Vagina (tissue), 2 donors: Measurements from ENCODE around the gene INPP5A. TPM values are rescaled to one million over a fixed set of nuclear protein-coding genes. Genes with fewer than 3 reads are reported as not detected.

Experiments
- DNase-seq, 2 donors: peaks; one replicate each; pipeline ENCODE4 v3.0.0-alpha.2; 2017; ENCODE audit errors: extremely low spot score in 2 of 2
- H3K27ac ChIP-seq: fragments of 200-600 bp; sonication (generic); one replicate; pipeline ENCODE4 v1.5.1; 2019
- H3K27me3 ChIP-seq: fragments of 200-600 bp; sonication (generic); one replicate; pipeline ENCODE4 v1.5.1; 2019
- H3K36me3 ChIP-seq, 2 donors: fragments of 200-600 bp; sonication (generic); one replicate each; pipeline ENCODE4 v1.5.1; 2017 to 2019
- H3K4me1 ChIP-seq: fragments of 200-600 bp; sonication (generic); one replicate; pipeline ENCODE4 v1.5.1; 2019
- H3K4me3 ChIP-seq, 2 donors: fragments of 200-600 bp; sonication (generic); 1 replicate in 1 of 2; 2 replicates in 1 of 2; pipeline ENCODE4 v1.5.1; 2016 to 2019
- H3K9me3 ChIP-seq: fragments of 200-600 bp; sonication (generic); one replicate; pipeline ENCODE4 v1.5.1; 2019
- CTCF ChIP-seq, 3 experiments: fragments of 450-650 bp in 2 of 3; fragments of 200-600 bp in 1 of 3; sonication (generic) in 1 of 3; IDR thresholded peaks; one replicate each; pipeline ENCODE4 v1.5.1; 2017 to 2019; ENCODE audit warnings: antibody characterized with exemption in 3 of 3, mild to moderate bottlenecking in 2 of 3, moderate library complexity in 2 of 3
- POLR2A ChIP-seq, 2 donors: fragments of 450-650 bp; IDR thresholded peaks; one replicate each; pipeline ENCODE4 v1.6.1; 2017; ENCODE audit warnings: antibody characterized with exemption in 2 of 2, mild to moderate bottlenecking in 2 of 2, moderate library complexity in 2 of 2
- POLR2AphosphoS5 ChIP-seq, 2 donors: sonication (generic); formaldehyde crosslinking; IDR thresholded peaks; one replicate each; pipeline ENCODE4 v1.9.0; 2017; ENCODE audit warnings: antibody characterized with exemption in 2 of 2, mild to moderate bottlenecking in 2 of 2, low read depth in 1 of 2; ENCODE audit not compliant: insufficient read depth in 1 of 2
- intact Hi-C: fragments of 100-400 bp; cut with DNase I; formaldehyde crosslinking; loops from one replicate; pipeline ENCODE4 v1.15.1; 2023
- total RNA-seq: library from RNA; depleted of rRNA; stranded (reverse); fragments of >200 nt; gene quantifications from one replicate; pipeline ENCODE4 v1.2.3, GENCODE V29; 2016

INPP5A gene
- total RNA-seq, 1 donor from 2014 or later, result 24.3 TPM

- Histone ChIP-seq H3K9me3 (no peaks in the 10 kb centered on the region), H3K36me3 (no peaks in the 10 kb centered on the region), H3K27me3 (no peaks in the 10 kb centered on the region), H3K4me1 (peaks cover 48% of the 10 kb centered on the region), H3K27ac (no peak overlapping the region), H3K4me3 (no peak overlapping the region)
- TF ChIP-seq POLR2AphosphoS5 (IDR thresholded peaks at IDR 0.05; ENCODE audit: insufficient read depth in 1 of 2, low read depth in 1 of 2), result no peak
- DNase-seq, result no peak
- intact Hi-C loops, result no loop called here
Observed at GRCh38 chr10:132554053-132554990, 16.7 kb downstream of the INPP5A start.

- H3K9me3 ChIP-seq, result no peaks in the 10 kb centered on the region
- no peak for DNase-seq
Observed at GRCh38 chr10:132554991-132555647, 17.5 kb downstream of the INPP5A start.

DNA sequence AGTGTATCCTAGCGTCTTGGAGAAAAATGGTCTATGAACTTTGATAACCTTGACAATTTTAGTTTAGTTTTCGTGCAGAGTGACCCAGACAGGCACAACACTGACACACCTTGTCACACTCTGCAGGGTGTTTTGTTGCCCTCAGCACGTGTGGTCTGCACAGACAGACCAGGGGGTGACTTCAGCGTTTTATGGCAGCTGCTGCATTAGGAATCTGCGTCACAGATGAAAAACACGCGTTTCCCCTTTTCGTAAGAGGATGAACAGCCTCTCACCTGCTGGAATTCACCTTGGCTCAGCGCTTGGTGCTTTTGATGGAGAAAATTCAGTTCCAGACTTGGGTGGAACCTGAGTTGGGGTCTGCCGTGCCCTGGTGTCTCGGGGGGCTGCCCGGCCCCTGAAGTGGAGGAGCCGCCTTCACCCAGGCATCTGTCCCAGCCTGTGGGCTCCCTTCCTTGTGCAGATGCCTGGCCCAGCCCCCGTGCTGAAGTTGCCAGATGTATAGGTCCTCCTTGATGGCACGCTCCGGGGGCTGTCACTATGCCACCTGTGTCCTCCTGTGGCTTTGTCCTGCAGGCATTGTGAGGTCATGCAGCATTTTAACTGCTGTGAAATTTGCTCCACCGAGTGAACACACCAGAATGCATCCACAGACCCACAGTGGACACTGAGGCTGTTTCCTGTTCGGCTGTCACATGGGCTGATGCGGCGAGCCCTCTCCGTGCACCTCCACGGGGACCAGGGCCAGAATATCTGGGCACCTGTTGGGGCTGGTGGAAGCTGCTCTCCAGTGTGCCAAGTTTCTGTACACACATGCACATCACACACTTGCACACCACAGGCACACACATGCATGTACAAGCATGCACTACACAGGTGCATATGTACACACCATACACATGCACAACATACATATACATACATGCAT, 18.3 kb downstream of the INPP5A start:
- no peak overlapping the region for H3K27ac ChIP-seq
- TF ChIP-seq POLR2AphosphoS5 (IDR thresholded peaks at IDR 0.05; ENCODE audit: insufficient read depth in 1 of 2, low read depth in 1 of 2) (no peak), CTCF (IDR thresholded peaks at IDR 0.05) (no peak), POLR2A (IDR thresholded peaks at IDR 0.05) (no peak)
- no peaks in the 10 kb centered on the region for H3K36me3 ChIP-seq
- no peak overlapping the region for H3K4me3 ChIP-seq
- intact Hi-C loops, result no loop called here
- peaks cover 48% of the 10 kb centered on the region for H3K4me1 ChIP-seq
- H3K27me3 ChIP-seq, result no peaks in the 10 kb centered on the region
- no peak for DNase-seq
- no peaks in the 10 kb centered on the region for H3K9me3 ChIP-seq

More at GRCh38 chr10:132554991-132555647, 17.5 kb downstream of the INPP5A start:
- H3K4me1 ChIP-seq, result peaks cover 49% of the 10 kb centered on the region
- no peaks in the 10 kb centered on the region for H3K36me3 ChIP-seq
- no peak overlapping the region for H3K27ac ChIP-seq
- intact Hi-C loops, result no loop called here
- no peak for TF ChIP-seq POLR2AphosphoS5 (IDR thresholded peaks at IDR 0.05; ENCODE audit: insufficient read depth in 1 of 2, low read depth in 1 of 2)
- TF ChIP-seq CTCF (IDR thresholded peaks at IDR 0.05), result no peak
- no peak for TF ChIP-seq POLR2A (IDR thresholded peaks at IDR 0.05)
- H3K4me3 ChIP-seq, result no peak overlapping the region
- H3K27me3 ChIP-seq, result no peaks in the 10 kb centered on the region

DNA sequence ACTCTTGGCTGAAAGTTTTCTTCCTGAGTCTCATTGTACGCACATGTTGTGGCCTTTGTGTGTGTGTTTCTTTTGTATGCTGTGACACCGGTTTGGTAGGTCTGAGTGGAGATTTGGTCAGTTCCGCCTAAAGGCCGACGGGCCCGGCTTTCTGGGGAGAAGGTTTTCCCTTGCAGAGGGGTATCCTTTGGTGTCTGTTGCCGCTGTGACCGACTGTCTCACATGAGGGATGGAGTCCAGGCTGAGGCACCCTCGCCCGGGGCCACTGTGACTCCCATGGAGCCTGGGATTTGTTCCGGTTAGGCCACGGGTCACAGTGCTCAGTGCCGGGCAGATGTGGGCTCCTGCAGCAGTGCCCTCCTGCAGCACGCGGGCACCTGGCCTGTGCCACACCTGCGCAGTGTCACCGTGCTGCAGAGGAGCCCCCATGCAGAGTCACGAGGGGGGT, 19.4 kb downstream of the INPP5A start:
- DNase-seq, result no peak
- no peaks in the 10 kb centered on the region for H3K27me3 ChIP-seq

More for the DNA sequence above, 19.4 kb downstream of the INPP5A start:
- no peaks in the 10 kb centered on the region for H3K36me3 ChIP-seq
- no peaks in the 10 kb centered on the region for H3K9me3 ChIP-seq
- H3K4me1 ChIP-seq, result peaks cover 43% of the 10 kb centered on the region
- intact Hi-C loops, result no loop called here
- H3K27ac ChIP-seq, result no peak overlapping the region
- H3K4me3 ChIP-seq, result no peak overlapping the region
- TF ChIP-seq POLR2A (IDR thresholded peaks at IDR 0.05) (no peak), POLR2AphosphoS5 (IDR thresholded peaks at IDR 0.05; ENCODE audit: insufficient read depth in 1 of 2, low read depth in 1 of 2) (no peak), CTCF (IDR thresholded peaks at IDR 0.05) (no peak)
